Stimulated activated CD4-positive, alpha-beta T cell treated with anti-CD3 and anti-CD28 coated beads, Interleukin-1b, Interleukin-23, amount 100 ng/mL, for 1 hour (primary cell): ENCODE measurements around the gene CR1L.
"Not testable (repeated sequence)": the region's sequence is repeated elsewhere in the genome, so short reads cannot be mapped to it uniquely, and the experiment has no call there.

Source experiments
- DNase-seq, 2 donors: peaks; one replicate each; pipeline ENCODE4 v3.0.0-alpha.2; 2020; ENCODE audit warnings: low read depth in 2 of 2

The CR1L gene

GRCh38 chr1:207745839-207746767, 101.2 kb downstream of the CR1L start:
- DNase-seq = no peak

- DNase-seq = no peak
These were observed 102.9 kb downstream of the CR1L start for GRCh38 chr1:207747627-207748492.

GRCh38 chr1:207748737-207749528, 104.0 kb downstream of the CR1L start:
- no peak for DNase-seq

- DNase-seq = no peak
These were observed 105.8 kb downstream of the CR1L start for GRCh38 chr1:207750631-207751305.

GRCh38 chr1:207751463-207751789, 106.5 kb downstream of the CR1L start:
- not testable (repeated sequence) for DNase-seq

- DNase-seq = peak; percentile 82 to 83
These were observed 107.0 kb downstream of the CR1L start, which contains the start of gene CD46 for GRCh38 chr1:207751790-207752455. Gene CD46 (plus strand): TSS chr1:207752054. CDS start chr1:207752213, 159 bp downstream.

- DNase-seq = no peak
These were observed 107.6 kb downstream of the CR1L start for GRCh38 chr1:207752456-207752998.

- no peak for DNase-seq
These were observed 108.7 kb downstream of the CR1L start for GRCh38 chr1:207753611-207754010.

- DNase-seq = no peak
These were observed 109.1 kb downstream of the CR1L start for GRCh38 chr1:207754011-207754410.

- DNase-seq = no peak
These were observed 110.2 kb downstream of the CR1L start for GRCh38 chr1:207754974-207755700.

- DNase-seq = no peak
These were observed 111.1 kb downstream of the CR1L start for GRCh38 chr1:207755846-207756693.

GRCh38 chr1:207762622-207763021, 117.7 kb downstream of the CR1L start:
- DNase-seq = no peak

- DNase-seq = no peak
These were observed 118.2 kb downstream of the CR1L start for GRCh38 chr1:207763091-207763490.

- no peak for DNase-seq
These were observed 119.0 kb downstream of the CR1L start for GRCh38 chr1:207763972-207764371.

GRCh38 chr1:207766569-207766968, 121.6 kb downstream of the CR1L start:
- no peak for DNase-seq

GRCh38 chr1:207770514-207770913, 125.6 kb downstream of the CR1L start:
- DNase-seq = not testable (repeated sequence)
